ENCODE measurements around the gene SLC39A5.

SLC39A5 gene

GRCh38 chr12:56286044-56286830 lies 56.4 kb downstream of the SLC39A5 start:
- no peak overlapping the region for H3K9ac ChIP-seq (ENCODE audit: insufficient read length)
- TF ChIP-seq POLR2AphosphoS5 (IDR thresholded peaks at IDR 0.05; ENCODE audit: borderline replicate concordance, low read depth, low read length) (no peak), FOXP2 (optimal IDR thresholded peaks at IDR 0.05; ENCODE audit: control extremely low read depth, extremely low read length, insufficient read depth) (no peak), EZH2 (IDR thresholded peaks at IDR 0.05) (no peak)
- H3K36me3 ChIP-seq (ENCODE audit: insufficient read depth, low read length): peaks cover 66% of the 10 kb centered on the region
- no peak overlapping the region for H3K4me3 ChIP-seq
- H3K9me3 ChIP-seq (ENCODE audit: low read depth, low read length): no peaks in the 10 kb centered on the region
- no peak overlapping the region for H3K27ac ChIP-seq
- no peak for DNase-seq (ENCODE audit: low read depth, low spot score)
